Activated CD8-positive, alpha-beta memory T cell treated with anti-CD3 and anti-CD28 coated beads for 4 hours (primary cell): ENCODE results near the gene MTMR3.

ENCODE experiments used
- DNase-seq, 2 donors: peaks; one replicate each; pipeline ENCODE4 v3.0.0-alpha.2; 2020; ENCODE audit warnings: low read depth in 2 of 2

MTMR3 gene

DNA sequence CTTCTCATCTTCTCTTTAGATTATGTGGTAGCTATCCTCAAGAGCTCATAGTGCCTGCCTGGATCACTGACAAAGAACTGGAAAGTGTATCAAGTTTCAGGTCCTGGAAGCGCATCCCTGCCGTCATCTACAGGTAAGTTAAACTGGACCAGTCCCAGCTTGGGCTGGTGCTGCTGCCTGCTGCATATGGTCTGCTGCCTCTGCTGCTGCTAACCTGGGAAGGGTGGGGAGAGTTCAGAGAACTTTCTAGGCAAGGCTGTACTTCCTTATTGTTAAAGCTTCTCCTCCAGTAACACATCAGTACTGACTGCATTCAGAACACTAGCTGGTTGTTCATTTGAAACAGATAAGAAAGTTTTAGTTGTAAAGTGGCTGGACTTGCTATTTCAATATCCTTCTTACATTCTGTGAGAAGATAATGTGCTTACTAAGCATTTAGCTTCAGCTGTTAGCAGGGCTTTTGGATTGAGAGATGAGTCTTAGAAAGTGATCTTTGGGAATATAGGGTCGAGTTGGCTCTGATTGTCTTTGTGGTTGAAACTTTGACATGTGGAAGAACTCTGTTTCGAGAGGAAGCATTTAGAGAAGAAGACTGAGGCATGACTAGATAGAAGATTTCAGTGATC is 120.0 kb downstream of the MTMR3 start:
- no peak for DNase-seq

DNA sequence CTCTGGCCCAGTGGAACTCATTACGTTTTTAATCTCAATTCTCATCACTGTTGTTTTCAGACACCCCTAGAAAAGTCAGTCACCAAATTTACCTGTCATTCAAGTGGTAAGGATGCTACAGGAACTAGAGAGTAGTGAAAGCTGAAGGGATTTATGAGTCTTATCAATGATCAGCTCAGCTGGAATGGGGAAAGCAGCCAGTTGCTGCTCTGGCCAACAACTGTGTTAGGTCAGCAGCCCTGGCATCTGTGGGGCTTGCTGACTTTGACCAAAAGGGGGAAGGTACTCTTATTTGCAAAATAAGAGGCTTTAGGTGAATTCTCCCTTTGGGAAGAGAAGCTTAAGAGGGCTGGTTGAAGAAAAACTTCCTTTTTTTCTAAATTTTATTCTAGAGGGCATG is 121.1 kb downstream of the MTMR3 start:
- DNase-seq: no peak

DNA sequence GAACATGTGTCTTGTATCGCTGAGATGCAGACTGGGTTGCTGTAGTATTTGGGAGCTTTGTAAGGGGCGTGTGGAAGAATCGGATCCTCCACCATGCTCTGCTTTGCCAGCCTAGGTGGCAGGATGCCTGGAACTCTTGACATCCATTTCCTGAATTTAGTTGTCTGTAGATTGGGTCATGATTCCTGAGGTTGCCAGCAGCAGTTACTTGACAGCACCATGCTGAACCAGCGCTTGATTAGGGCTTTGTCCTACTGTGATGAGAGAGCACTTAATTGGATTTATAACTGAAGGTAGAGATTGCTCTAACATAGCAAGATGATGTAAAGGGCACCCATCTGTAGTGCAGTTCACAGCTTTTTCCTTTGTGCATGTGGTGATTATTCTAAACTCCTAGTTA is 121.7 kb downstream of the MTMR3 start:
- no peak for DNase-seq

GRCh38 chr22:30005213-30005857 is 122.4 kb downstream of the MTMR3 start:
- peak in 1 of 2 donors; percentile 40 for DNase-seq

DNA sequence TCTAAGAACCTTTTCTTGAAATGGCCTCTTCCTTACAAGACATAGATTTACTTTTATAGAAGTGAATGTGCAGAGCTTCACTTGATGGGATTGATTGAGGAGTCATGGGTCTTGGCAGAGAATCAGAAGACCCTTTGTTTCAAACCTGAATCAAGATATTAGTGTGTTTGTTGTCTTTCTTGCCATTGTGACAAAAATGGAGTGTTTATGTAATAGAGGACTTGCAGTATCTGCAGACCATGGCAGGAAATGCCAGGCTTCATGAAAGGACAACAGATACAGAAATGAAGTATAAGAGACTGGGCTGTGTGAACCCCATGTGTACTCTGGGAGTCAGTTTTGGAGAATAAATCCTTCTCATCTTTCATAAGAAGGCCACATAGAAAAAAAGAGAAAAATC is 124.4 kb downstream of the MTMR3 start:
- DNase-seq: no peak

DNA sequence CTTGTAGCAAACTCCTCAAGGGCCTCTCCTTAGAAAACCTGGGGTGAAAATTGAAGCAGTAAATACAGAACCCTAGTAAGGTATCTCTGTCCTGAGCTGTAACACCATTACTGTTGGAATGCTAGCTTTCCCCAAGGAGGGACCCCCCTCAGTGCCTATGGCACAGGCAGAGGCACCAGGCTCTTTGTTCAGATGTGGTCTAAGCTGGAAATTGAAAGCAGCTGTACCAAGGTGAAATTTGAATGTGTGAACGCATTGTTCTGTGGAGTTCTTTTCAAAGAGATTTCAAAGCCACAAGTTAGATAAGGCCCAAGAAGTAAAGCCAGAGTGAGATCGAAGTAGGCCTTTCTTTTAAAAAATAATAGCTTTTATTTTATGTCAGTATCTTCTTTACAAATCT is 125.4 kb downstream of the MTMR3 start:
- DNase-seq: no peak

DNA sequence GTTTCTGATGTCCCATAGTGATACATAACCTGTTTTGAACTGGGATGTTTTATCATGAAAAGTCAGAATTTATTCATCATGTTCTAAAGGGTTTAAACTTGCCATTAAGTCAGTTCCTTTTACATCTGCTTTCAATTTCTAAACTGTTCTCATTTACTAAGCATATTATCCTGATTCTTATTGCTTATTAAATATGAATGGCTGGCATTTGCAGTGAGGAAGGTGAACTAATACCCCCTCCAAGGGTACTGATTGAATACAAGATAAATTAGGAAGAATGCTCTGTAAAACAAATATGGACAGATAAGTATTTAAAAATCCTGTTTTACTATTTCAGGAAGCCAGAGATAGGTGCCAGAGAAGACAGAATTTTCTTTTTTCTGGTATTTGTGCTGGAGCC is 126.5 kb downstream of the MTMR3 start:
- DNase-seq: no peak

GRCh38 chr22:30010789-30011405 is 127.9 kb downstream of the MTMR3 start:
- no peak for DNase-seq

DNA sequence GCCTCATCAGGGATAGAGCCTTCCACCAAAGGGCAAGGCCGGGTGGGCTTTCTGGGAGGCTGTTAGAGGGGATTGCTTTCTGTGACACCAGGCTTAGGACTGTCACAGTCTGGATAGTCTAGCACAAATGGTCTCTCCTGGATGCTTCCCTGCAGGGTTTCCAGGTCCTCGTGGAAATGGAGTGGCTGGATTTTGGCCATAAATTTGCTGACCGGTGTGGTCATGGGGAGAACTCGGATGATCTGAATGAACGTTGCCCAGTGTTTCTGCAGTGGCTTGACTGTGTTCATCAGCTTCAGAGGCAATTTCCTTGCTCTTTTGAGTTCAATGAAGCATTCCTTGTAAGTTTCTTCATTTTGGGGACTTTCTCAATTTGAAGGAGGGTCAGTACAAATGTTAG is 130.2 kb downstream of the MTMR3 start:
- DNase-seq: no peak

GRCh38 chr22:30014244-30014643 is 131.3 kb downstream of the MTMR3 start:
- DNase-seq: no peak

- no peak for DNase-seq
These were observed 132.3 kb downstream of the MTMR3 start for GRCh38 chr22:30015229-30015797.

GRCh38 chr22:30015846-30016245 is 132.9 kb downstream of the MTMR3 start:
- no peak for DNase-seq

GRCh38 chr22:30016596-30016995 is 133.6 kb downstream of the MTMR3 start:
- no peak for DNase-seq

DNA sequence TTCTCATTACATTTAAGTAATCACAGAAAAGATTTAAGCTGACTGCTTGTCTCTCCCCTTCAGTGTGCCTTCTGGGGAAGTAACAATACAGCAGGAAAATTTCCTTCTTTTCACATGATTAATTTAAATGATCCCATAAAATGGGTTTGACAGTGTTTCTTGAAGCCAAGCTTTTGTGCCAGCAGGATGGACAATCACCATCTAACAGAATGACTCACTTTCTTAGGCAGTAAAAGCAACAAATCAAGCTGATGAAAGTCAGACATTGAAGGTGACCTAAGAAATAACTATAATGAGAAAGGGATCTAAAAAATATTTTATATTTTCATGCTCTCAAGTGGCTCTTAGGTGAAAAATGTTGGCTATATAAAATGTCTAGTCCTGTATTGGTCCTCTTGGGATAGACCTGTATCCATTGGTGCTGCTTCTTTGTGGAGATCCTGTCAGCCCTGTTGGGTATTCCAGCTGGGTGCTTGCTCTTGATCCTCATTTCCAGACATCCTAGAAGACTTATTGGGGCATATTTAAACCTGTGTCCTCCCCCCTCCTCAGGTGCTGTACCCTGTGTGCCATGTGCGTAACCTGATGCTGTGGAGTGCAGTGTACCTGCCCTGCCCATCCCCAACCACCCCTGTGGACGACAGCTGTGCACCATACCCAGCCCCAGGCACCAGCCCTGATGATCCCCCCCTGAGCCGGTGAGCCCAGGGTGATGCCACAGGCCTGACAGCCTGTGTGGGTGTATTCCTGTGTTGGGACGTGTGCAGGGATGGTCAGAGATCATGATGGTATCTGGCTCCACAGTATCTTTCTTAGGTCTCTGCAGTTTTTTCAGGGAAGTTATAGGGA is 134.6 kb downstream of the MTMR3 start:
- DNase-seq: no peak

GRCh38 chr22:30020511-30020910 is 137.5 kb downstream of the MTMR3 start:
- no peak for DNase-seq

DNA sequence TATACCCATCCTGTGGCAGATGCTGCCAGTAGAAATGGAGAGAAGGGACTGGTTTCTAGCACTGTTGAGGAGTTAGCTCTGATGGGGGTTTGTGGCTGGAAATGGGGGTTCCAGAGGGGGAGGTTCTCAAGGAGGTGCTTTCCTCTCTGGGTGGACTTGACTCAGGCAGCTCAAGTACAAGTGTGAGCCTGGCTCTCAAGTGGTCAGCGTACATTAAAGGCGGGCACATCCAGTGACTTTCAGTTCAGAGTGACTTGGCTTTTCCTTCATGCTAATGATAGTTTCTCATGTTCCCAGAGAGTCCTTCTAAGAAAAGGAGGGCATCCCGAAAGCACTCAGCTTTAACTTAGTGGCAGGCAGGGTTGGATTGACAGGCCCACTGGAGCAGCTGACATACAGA is 138.4 kb downstream of the MTMR3 start:
- DNase-seq: no peak

GRCh38 chr22:30021881-30022619 is 139.1 kb downstream of the MTMR3 start:
- no peak for DNase-seq

GRCh38 chr22:30023099-30023660 is 140.2 kb downstream of the MTMR3 start:
- no peak for DNase-seq

DNA sequence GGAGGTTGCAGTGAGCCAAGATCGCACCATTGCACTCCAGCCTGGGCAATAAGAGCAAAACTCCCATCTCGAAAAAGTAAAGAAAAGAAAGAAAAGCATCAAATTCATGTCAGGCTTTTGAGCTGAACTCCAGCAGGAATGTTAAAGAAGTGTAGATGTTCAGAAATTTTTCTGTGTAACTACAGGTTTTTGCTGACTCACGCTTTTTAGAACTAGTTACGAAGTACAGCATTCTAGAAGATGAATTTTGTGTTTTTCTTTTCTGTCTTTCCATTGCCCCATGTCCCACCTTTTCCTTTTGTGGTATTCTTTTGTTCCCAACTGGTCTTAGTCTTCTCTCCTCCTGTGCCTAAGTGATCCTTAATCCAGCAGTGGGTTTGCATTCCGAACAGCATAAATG is 141.3 kb downstream of the MTMR3 start:
- no peak for DNase-seq

DNA sequence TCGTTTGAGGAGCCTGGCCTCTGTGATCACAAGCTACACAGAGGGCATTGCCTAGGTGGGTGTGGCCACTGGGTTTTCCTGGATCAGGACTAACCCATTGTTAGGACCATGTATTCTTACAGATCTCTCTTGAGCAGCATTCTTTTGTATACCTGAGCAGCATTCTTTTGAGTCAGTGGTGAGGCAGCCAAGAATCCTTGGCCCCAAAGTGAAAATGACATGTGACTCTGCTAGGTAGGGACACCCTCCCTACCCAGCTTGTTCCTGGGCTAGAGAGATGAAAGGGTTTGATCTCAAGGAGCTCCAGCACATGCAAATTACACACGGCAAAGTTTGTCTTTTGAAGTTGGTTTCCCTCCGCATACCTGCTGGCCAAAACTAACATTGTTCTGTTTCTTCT is 142.2 kb downstream of the MTMR3 start:
- DNase-seq: no peak

DNA sequence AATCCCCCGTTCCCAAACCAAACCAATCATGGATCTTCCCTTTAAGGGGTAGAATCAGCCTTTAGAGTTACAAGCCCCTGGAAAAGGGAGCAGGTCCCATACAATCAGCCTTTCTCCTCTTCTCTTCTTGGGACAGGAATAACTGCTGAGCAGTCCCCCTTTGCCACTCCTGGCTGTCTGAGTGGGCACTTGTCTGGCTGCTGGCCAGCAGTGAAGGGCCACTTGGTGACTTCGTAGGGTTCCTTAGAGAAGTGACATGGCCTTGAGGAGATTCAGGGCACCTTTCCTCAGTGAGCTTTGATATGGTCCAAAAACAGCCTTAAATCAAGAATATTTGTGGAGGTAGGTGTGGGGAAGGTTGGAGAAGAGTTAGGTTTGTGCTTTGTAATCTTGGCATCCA is 143.8 kb downstream of the MTMR3 start:
- DNase-seq: no peak
